ENCODE measurements around the gene FOXD4.
"Not testable (repeated sequence)": the region's sequence is repeated elsewhere in the genome, so short reads cannot be mapped to it uniquely, and the experiment has no call there.

Gene FOXD4

DNA sequence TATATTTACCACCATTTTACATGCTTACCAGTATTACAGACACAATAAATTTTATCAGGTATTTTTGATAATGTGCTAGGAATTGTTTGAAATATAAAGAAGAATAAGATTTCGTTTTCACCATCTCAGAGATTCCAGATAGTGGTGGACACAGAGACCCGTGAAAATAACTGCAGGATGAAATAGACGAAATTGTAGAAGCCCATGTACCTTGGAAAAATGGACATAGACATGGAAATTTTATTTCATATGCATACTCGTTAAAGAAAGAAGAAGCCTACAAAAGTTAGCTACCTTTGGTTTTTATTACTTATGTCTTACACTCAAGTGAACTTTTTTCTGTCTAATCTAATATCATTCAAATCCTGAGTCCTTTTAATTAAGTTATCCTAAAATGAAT, 7.5 kb downstream of the FOXD4 start:
- H3K27ac ChIP-seq (ENCODE audit: low read depth, low read length); H3K4me1 ChIP-seq (ENCODE audit: control insufficient read depth, insufficient read depth, low read length); H3K9me3 ChIP-seq (ENCODE audit: control insufficient read depth, insufficient read depth, low read depth, low read length); H3K9ac ChIP-seq (ENCODE audit: low read length); H3K36me3 ChIP-seq (ENCODE audit: control insufficient read depth, insufficient read depth, low read length); H3K4me3 ChIP-seq (ENCODE audit: low read depth, low read length): not testable (repeated sequence)
- peaks cover 87% of the 10 kb centered on the region for H3K27me3 ChIP-seq (ENCODE audit: control insufficient read depth, insufficient read depth, low read length)

DNA sequence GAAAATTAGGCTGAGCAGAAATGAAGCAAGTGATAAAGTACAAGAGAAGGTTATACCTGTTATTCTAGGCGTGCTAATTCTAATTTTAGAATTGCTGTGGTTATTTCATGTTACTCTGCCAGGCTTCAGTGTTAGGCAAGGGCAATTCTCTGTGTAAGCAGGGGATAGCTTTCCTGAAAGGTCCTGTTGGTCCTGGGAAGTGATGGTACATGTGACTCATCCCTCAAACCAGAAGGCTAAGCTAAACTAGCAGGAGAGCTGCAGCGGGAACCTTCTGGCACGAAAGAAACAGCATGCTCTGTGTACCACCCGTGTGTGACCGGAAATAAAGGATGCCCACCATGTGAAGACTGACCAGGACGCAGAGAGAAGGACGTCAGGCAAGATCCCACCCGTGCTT, 8.7 kb downstream of the FOXD4 start:
- H3K9me3 ChIP-seq (ENCODE audit: control insufficient read depth, insufficient read depth, low read depth, low read length); H3K36me3 ChIP-seq (ENCODE audit: control insufficient read depth, insufficient read depth, low read length); H3K4me1 ChIP-seq (ENCODE audit: control insufficient read depth, insufficient read depth, low read length); H3K4me3 ChIP-seq (ENCODE audit: low read depth, low read length); H3K27ac ChIP-seq (ENCODE audit: low read depth, low read length); H3K9ac ChIP-seq (ENCODE audit: low read length): not testable (repeated sequence)
- peaks cover 85% of the 10 kb centered on the region for H3K27me3 ChIP-seq (ENCODE audit: control insufficient read depth, insufficient read depth, low read length)

DNA sequence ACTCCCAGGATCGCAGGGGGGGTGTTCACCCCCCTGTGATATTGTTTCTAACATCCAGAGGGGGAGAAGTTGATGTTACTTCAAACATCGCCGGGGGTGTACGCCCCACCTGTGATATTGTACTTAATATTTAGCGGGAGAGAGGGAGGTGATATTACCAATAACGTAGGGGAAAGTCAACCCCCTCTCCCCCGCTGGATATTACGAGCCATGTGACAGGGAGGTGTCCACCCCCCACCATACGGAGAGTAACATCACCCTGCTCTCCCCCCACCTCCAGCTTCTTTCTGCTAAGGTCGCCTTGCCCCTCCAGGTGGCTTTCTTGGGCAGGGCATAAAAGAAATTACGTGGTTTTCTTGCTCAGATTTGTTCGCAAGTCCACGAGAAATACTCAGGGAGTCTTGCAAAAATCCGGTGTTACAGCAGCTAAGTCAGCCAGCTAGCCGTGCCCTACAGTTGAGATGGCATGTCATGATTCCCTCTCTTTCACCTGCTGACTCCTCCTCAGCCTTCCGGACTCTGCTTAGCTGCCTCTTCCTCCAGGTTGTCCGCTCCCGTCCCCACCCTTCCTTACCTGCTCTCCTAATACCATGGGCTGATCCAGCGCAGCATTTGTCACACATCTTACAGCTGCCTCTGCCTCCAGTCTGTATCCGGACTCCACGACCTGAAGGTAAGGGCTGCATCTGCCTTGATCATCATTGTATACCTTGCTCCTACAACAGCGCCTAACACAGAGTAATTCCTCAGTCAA, 9.3 kb downstream of the FOXD4 start:
- not testable (repeated sequence) for H3K4me3 ChIP-seq (ENCODE audit: low read depth, low read length); H3K9ac ChIP-seq (ENCODE audit: low read length); H3K9me3 ChIP-seq (ENCODE audit: control insufficient read depth, insufficient read depth, low read depth, low read length); H3K4me1 ChIP-seq (ENCODE audit: control insufficient read depth, insufficient read depth, low read length); H3K36me3 ChIP-seq (ENCODE audit: control insufficient read depth, insufficient read depth, low read length); H3K27ac ChIP-seq (ENCODE audit: low read depth, low read length)
- peaks cover 83% of the 10 kb centered on the region for H3K27me3 ChIP-seq (ENCODE audit: control insufficient read depth, insufficient read depth, low read length)

DNA sequence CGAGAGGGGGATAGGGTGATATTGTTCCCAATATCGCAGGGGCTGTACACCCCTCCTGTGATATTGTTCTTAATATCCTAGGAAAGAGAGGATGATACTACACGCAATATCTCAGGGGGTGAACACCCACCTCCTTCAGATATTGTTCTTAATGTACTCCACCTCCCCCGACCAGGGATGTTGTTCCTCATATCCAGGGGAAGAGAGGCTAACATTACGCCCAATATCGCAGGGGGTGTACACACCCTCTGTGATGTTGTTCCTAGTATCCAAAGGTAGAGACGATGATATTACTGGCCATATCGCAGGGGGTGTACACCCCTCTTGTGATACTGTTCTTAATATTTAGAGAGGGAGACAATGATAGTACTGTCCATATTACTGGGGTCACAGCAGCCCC, 12.2 kb downstream of the FOXD4 start:
- H3K9me3 ChIP-seq (ENCODE audit: control insufficient read depth, insufficient read depth, low read depth, low read length); H3K9ac ChIP-seq (ENCODE audit: low read length); H3K27ac ChIP-seq (ENCODE audit: low read depth, low read length): not testable (repeated sequence)

DNA sequence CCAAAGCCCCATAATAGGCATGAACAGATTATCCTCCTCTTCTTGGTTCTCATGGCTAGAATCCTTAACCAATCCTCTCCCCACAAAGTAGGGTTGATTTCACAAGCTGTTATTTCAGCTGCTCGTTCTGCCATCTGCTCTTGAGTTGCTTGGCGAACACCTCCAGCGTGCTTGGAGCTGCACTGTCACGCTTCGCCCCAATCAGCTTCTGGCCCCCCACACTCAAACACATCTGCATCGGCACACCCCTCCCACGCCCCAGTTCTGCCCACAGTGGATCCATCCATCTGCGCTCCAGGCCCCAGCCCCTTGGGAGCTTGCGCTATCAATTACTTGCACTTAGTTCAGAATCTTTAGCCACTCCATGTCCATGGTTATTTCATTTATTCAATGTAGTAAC, 17.8 kb downstream of the FOXD4 start:
- peaks cover 12% of the 10 kb centered on the region; the same call in 1 of the 2 replicates for H3K27me3 ChIP-seq (ENCODE audit: control insufficient read depth, insufficient read depth, low read length)

More for the DNA sequence above, 12.2 kb downstream of the FOXD4 start:
- H3K4me3 ChIP-seq (ENCODE audit: low read depth, low read length); H3K4me1 ChIP-seq (ENCODE audit: control insufficient read depth, insufficient read depth, low read length); H3K36me3 ChIP-seq (ENCODE audit: control insufficient read depth, insufficient read depth, low read length): not testable (repeated sequence)
- peaks cover 60% of the 10 kb centered on the region for H3K27me3 ChIP-seq (ENCODE audit: control insufficient read depth, insufficient read depth, low read length)

DNA sequence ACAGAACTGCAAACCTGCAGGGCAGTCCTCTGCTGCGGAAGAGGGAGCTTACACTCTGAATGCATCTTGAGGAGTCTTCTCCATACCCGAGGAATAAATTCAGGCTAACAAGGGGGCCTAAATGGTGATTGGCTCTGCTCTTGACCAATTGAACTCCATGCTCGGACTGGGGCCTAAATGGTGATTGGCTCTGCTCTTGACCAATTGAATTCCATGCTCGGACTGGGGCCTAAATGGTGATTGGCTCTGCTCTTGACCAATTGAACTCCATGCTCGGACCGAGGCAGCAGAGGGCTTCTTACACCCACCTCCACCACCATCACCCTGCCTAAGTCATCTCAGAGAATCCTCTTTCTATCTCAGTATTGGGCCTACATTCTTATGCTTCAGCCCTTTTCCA, 18.4 kb downstream of the FOXD4 start:
- not testable (repeated sequence) for H3K27ac ChIP-seq (ENCODE audit: low read depth, low read length); H3K4me1 ChIP-seq (ENCODE audit: control insufficient read depth, insufficient read depth, low read length); H3K9ac ChIP-seq (ENCODE audit: low read length); H3K9me3 ChIP-seq (ENCODE audit: control insufficient read depth, insufficient read depth, low read depth, low read length); H3K4me3 ChIP-seq (ENCODE audit: low read depth, low read length); H3K36me3 ChIP-seq (ENCODE audit: control insufficient read depth, insufficient read depth, low read length)
- peaks cover 12% of the 10 kb centered on the region; the same call in 1 of the 2 replicates for H3K27me3 ChIP-seq (ENCODE audit: control insufficient read depth, insufficient read depth, low read length)

More for the DNA sequence above, 17.8 kb downstream of the FOXD4 start:
- H3K4me3 ChIP-seq (ENCODE audit: low read depth, low read length); H3K4me1 ChIP-seq (ENCODE audit: control insufficient read depth, insufficient read depth, low read length); H3K9ac ChIP-seq (ENCODE audit: low read length); H3K9me3 ChIP-seq (ENCODE audit: control insufficient read depth, insufficient read depth, low read depth, low read length); H3K36me3 ChIP-seq (ENCODE audit: control insufficient read depth, insufficient read depth, low read length); H3K27ac ChIP-seq (ENCODE audit: low read depth, low read length): not testable (repeated sequence)

DNA sequence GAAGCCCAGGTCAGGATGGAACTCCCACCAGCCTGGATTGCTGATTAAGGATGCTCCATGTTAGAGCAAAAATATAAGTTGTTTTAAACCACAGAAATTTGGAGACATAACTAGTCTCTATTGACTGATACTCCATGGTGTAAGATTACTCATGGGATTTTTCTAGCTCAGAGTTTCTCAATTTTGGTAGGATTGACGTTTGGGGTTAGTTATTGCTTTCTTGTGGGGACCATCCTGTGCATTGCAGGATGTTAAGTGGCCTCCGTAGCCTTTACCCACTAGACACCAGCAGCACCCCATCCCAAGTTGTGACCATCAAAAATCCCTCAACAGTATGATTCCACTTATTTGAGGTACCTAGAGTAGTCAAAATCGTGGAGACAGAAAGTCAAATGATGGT, 19.4 kb downstream of the FOXD4 start:
- H3K9me3 ChIP-seq (ENCODE audit: control insufficient read depth, insufficient read depth, low read depth, low read length); H3K9ac ChIP-seq (ENCODE audit: low read length); H3K27ac ChIP-seq (ENCODE audit: low read depth, low read length); H3K36me3 ChIP-seq (ENCODE audit: control insufficient read depth, insufficient read depth, low read length); H3K4me3 ChIP-seq (ENCODE audit: low read depth, low read length); H3K27me3 ChIP-seq (ENCODE audit: control insufficient read depth, insufficient read depth, low read length); H3K4me1 ChIP-seq (ENCODE audit: control insufficient read depth, insufficient read depth, low read length): not testable (repeated sequence)

DNA sequence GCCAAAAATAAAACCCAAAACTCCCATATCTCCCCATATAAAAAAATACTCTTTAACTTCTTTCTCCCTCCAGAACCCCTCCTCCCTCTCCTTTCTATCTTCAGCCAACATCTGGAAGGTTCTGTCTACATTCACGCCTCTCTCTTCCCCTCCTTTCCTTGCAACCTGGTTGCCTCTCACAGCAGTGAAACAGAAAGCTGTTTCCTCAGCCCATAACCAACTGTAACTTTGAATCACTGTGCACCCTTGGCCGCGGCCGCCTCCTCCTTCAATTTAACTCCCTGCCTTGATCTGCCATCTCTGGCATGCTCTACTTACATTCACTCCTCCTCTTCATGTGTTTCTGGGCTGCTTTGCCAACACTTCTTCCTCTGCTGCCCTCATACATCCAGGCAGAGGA, 23.2 kb downstream of the FOXD4 start:
- not testable (repeated sequence) for H3K9me3 ChIP-seq (ENCODE audit: control insufficient read depth, insufficient read depth, low read depth, low read length); H3K27ac ChIP-seq (ENCODE audit: low read depth, low read length); H3K9ac ChIP-seq (ENCODE audit: low read length); H3K36me3 ChIP-seq (ENCODE audit: control insufficient read depth, insufficient read depth, low read length); H3K27me3 ChIP-seq (ENCODE audit: control insufficient read depth, insufficient read depth, low read length); H3K4me3 ChIP-seq (ENCODE audit: low read depth, low read length); H3K4me1 ChIP-seq (ENCODE audit: control insufficient read depth, insufficient read depth, low read length)

DNA sequence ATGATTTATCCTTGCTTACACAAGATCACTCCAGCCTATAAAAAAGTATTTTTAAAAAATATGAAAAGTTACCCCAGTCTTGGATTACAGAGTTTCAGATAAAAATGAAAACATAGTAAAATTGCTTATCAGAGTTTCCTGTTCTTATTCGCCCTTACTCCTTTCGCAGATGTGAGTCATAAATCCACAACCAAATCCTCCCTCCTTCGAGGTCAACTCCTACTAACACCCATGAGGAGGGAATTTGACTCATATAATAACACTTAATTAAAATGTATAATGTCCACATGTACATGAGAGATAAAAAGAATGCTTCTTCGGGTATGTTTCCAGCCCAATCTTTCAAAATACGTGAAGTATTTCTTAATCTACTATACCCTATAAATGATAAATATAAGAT, 23.9 kb downstream of the FOXD4 start:
- not testable (repeated sequence) for H3K9me3 ChIP-seq (ENCODE audit: control insufficient read depth, insufficient read depth, low read depth, low read length); H3K27me3 ChIP-seq (ENCODE audit: control insufficient read depth, insufficient read depth, low read length); H3K4me1 ChIP-seq (ENCODE audit: control insufficient read depth, insufficient read depth, low read length); H3K36me3 ChIP-seq (ENCODE audit: control insufficient read depth, insufficient read depth, low read length); H3K27ac ChIP-seq (ENCODE audit: low read depth, low read length); H3K4me3 ChIP-seq (ENCODE audit: low read depth, low read length); H3K9ac ChIP-seq (ENCODE audit: low read length)

DNA sequence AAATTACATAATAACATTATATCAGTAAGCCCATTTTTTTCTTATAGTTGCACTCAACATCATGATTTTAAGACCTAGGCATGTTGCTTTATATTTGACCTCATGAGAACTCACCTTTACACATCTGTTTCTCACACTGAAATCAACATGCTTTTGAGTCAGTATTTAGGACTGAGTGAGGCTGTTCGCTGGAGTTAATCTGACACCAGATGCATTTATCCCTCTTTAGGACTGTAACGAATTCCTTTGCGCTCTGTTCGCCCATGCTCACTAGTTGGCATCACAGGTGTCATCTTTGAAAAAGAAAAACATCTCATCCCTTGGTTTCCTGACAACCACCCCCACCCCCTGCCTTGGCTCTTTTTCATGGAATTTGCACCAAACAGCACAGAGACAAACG, 24.3 kb downstream of the FOXD4 start:
- not testable (repeated sequence) for H3K4me3 ChIP-seq (ENCODE audit: low read depth, low read length); H3K36me3 ChIP-seq (ENCODE audit: control insufficient read depth, insufficient read depth, low read length); H3K9ac ChIP-seq (ENCODE audit: low read length); H3K27me3 ChIP-seq (ENCODE audit: control insufficient read depth, insufficient read depth, low read length); H3K27ac ChIP-seq (ENCODE audit: low read depth, low read length); H3K4me1 ChIP-seq (ENCODE audit: control insufficient read depth, insufficient read depth, low read length); H3K9me3 ChIP-seq (ENCODE audit: control insufficient read depth, insufficient read depth, low read depth, low read length)

DNA sequence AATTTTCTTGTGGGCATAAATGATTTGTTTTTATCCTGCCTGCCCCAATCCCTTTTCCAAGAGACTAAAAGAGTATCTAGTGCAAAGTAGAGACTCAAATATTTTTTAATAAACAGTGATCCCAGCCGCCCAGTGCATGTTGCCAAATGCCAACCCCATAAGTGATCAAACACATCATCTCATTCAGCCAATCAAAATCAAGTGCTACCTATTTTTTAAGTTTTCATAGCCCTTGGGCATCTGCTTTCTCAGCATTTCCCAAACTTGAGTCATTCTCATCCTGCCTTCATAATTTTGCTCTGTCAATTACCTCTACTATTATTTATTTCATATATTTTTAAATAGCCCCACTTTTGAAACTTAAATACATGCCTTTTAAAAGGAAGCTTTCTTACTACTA, 27.4 kb downstream of the FOXD4 start:
- H3K9ac ChIP-seq (ENCODE audit: low read length); H3K27ac ChIP-seq (ENCODE audit: low read depth, low read length); H3K9me3 ChIP-seq (ENCODE audit: control insufficient read depth, insufficient read depth, low read depth, low read length): not testable (repeated sequence)

More for the DNA sequence above, 27.4 kb downstream of the FOXD4 start:
- not testable (repeated sequence) for H3K36me3 ChIP-seq (ENCODE audit: control insufficient read depth, insufficient read depth, low read length); H3K27me3 ChIP-seq (ENCODE audit: control insufficient read depth, insufficient read depth, low read length); H3K4me3 ChIP-seq (ENCODE audit: low read depth, low read length); H3K4me1 ChIP-seq (ENCODE audit: control insufficient read depth, insufficient read depth, low read length)
